H1 (cell line): ENCODE results near the gene PPP2R3B.

Experiments
- CEBPB ChIP-seq: IDR thresholded peaks from 2 replicates; pipeline ENCODE4 v1.6.1; 2012; ENCODE audit warnings: low read depth, low read length
- EGR1 ChIP-seq: IDR thresholded peaks from 2 replicates; pipeline ENCODE4 v1.6.1; 2011; ENCODE audit warnings: low read depth, low read length, borderline replicate concordance
- POLR2A ChIP-seq, 2 experiments: IDR thresholded peaks; 1 replicate in 1 of 2; 2 replicates in 1 of 2; pipeline ENCODE4 v1.6.1; 2011; ENCODE audit warnings: low read depth in 2 of 2, low read length in 2 of 2, mild to moderate bottlenecking in 2 of 2; ENCODE audit errors: control extremely low read depth in 1 of 2
- TF ChIP-seq, protein P1 (sequence below), 3 experiments: IDR thresholded peaks; 1 replicate in 2 of 3; 2 replicates in 1 of 3; pipeline versions ENCODE4 v1.5.1 to v1.6.1; 2011; ENCODE audit warnings: low read length in 3 of 3, mild to moderate bottlenecking in 3 of 3, inconsistent platforms in 2 of 3, low read depth in 1 of 3, moderate library complexity in 1 of 3; ENCODE audit not compliant: insufficient read depth in 1 of 3; ENCODE audit errors: control extremely low read depth in 1 of 3

DNA sequence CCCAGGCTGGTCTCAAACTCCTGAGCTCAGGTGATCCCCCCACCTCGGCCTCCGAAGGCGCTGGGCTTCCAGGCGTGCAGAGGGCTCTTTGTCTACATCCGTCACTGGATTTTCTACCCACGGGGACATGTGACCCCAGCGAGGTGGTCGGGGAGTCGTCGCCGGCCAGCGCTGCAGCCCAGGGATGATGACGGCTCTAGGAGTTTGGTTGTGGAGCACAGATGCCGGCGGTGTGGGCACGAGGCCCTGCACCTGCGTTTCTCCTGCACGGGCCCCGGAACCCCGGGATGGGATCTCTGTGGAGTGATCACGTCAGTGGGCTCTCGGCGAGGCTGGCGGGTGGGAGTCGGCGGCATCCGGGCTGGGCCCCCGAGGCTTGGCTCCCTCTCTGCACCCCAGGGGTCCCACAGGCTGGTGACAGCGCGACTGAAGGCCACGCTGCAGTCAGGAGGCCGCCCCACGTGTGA lies 59.0 kb downstream of the PPP2R3B start:
- no peak for TF ChIP-seq EGR1
- TF ChIP-seq POLR2A (IDR thresholded peaks at IDR 0.05; ENCODE audit: control extremely low read depth in 1 of 2, low read depth in 2 of 2, low read length in 2 of 2) = no peak
- TF ChIP-seq, protein P1, sequence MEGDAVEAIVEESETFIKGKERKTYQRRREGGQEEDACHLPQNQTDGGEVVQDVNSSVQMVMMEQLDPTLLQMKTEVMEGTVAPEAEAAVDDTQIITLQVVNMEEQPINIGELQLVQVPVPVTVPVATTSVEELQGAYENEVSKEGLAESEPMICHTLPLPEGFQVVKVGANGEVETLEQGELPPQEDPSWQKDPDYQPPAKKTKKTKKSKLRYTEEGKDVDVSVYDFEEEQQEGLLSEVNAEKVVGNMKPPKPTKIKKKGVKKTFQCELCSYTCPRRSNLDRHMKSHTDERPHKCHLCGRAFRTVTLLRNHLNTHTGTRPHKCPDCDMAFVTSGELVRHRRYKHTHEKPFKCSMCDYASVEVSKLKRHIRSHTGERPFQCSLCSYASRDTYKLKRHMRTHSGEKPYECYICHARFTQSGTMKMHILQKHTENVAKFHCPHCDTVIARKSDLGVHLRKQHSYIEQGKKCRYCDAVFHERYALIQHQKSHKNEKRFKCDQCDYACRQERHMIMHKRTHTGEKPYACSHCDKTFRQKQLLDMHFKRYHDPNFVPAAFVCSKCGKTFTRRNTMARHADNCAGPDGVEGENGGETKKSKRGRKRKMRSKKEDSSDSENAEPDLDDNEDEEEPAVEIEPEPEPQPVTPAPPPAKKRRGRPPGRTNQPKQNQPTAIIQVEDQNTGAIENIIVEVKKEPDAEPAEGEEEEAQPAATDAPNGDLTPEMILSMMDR (IDR thresholded peaks at IDR 0.05; ENCODE audit: control extremely low read depth in 1 of 3, insufficient read depth in 1 of 3, low read depth in 1 of 3, low read length in 3 of 3) = no peak
- no peak for TF ChIP-seq CEBPB
